Neural progenitor cell (in vitro differentiated cells): ENCODE data around the gene AGXT. TPM values are rescaled to one million over a fixed set of nuclear protein-coding genes. Genes with fewer than 3 reads are reported as not detected.

ENCODE experiments used
- DNase-seq: peaks from one replicate; pipeline ENCODE4 v3.0.0-alpha.2; 2016; ENCODE audit warnings: low spot score
- H2AFZ ChIP-seq: fragments of 200-600 bp; sonication (generic); replicated peaks from 2 replicates; pipeline ENCODE4 v1.6.1; 2016; ENCODE audit warnings: antibody characterized with exemption
- H3F3A ChIP-seq: fragments of 200-600 bp; sonication (generic); 2 replicates; pipeline ENCODE4 v1.6.1; 2016; ENCODE audit warnings: antibody characterized with exemption, low read depth
- H3K27ac ChIP-seq: fragments of 200-600 bp; sonication (generic); 2 replicates; pipeline ENCODE4 v1.5.1; 2016; ENCODE audit warnings: mild to moderate bottlenecking
- H3K27me3 ChIP-seq: fragments of 200-600 bp; sonication (generic); 2 replicates; pipeline ENCODE4 v1.6.1; 2016; ENCODE audit warnings: mild to moderate bottlenecking, moderate library complexity
- H3K36me3 ChIP-seq: fragments of 200-600 bp; sonication (generic); 2 replicates; pipeline ENCODE4 v1.5.1; 2016
- H3K4me1 ChIP-seq: fragments of 200-600 bp; sonication (generic); 2 replicates; pipeline ENCODE4 v1.6.1; 2016; ENCODE audit warnings: mixed run types
- H3K4me2 ChIP-seq: fragments of 200-600 bp; sonication (generic); 2 replicates; pipeline ENCODE4 v1.6.1; 2016
- H3K4me3 ChIP-seq: fragments of 200-600 bp; sonication (generic); 2 replicates; pipeline ENCODE4 v1.5.1; 2016
- H3K79me2 ChIP-seq: fragments of 200-600 bp; sonication (generic); 2 replicates; pipeline ENCODE4 v1.6.1; 2016; ENCODE audit warnings: low read depth
- H3K9ac ChIP-seq: fragments of 200-600 bp; sonication (generic); 2 replicates; pipeline ENCODE4 v1.6.1; 2016
- H3K9me3 ChIP-seq: fragments of 200-600 bp; sonication (generic); 2 replicates; pipeline ENCODE4 v1.5.1; 2016; ENCODE audit warnings: low read depth
- H4K20me1 ChIP-seq: fragments of 200-600 bp; sonication (generic); 2 replicates; pipeline ENCODE4 v1.6.1; 2016; ENCODE audit warnings: low read depth
- H3K27ac Mint-ChIP-seq: 3 replicates; pipeline ENCODE4 v1.8.0; 2021; ENCODE audit warnings: mixed read lengths
- H3K27me3 Mint-ChIP-seq: 2 replicates; pipeline ENCODE4 v1.8.0; 2022; ENCODE audit warnings: low read depth, mild to moderate bottlenecking, inconsistent platforms, moderate library complexity, mixed read lengths; ENCODE audit not compliant: insufficient read depth
- H3K36me3 Mint-ChIP-seq: 3 replicates; pipeline ENCODE4 v1.8.0; 2021; ENCODE audit warnings: mixed read lengths
- H3K4me1 Mint-ChIP-seq: 3 replicates; pipeline ENCODE4 v1.8.0; 2021; ENCODE audit warnings: mixed read lengths
- H3K4me3 Mint-ChIP-seq: 3 replicates; pipeline ENCODE4 v1.8.0; 2021; ENCODE audit warnings: mild to moderate bottlenecking, moderate library complexity, mixed read lengths
- H3K9me3 Mint-ChIP-seq: 3 replicates; pipeline ENCODE4 v1.8.0; 2020; ENCODE audit warnings: mixed read lengths
- CTCF ChIP-seq: fragments of 200-600 bp; sonication (generic); IDR thresholded peaks from 2 replicates; pipeline ENCODE4 v1.5.1; 2017; ENCODE audit warnings: antibody characterized with exemption, mild to moderate bottlenecking
- EZH2 ChIP-seq: fragments of 200-600 bp; sonication (generic); IDR thresholded peaks from 2 replicates; pipeline ENCODE4 v1.6.1; 2017; ENCODE audit warnings: antibody characterized with exemption, mild to moderate bottlenecking, moderate library complexity
- EZH2phosphoT487 ChIP-seq: fragments of 200-600 bp; sonication (generic); IDR thresholded peaks from 2 replicates; pipeline ENCODE4 v1.6.1; 2017; ENCODE audit warnings: antibody characterized with exemption
- total RNA-seq: library from RNA; depleted of rRNA; stranded (reverse); fragments of >200 nt; gene quantifications from 2 replicates; pipeline ENCODE4 v1.2.3, GENCODE V29; 2015; ENCODE audit warnings: low replicate concordance

Gene AGXT
- total RNA-seq, 1 donor from 2014 or later, result not detected

- Histone ChIP-seq H3K4me3 (no peak overlapping the region), H3K79me2 (no peaks in the 10 kb centered on the region), H3K9me3 (no peaks in the 10 kb centered on the region), H3K27ac (no peak overlapping the region), H2AFZ (no peak overlapping the region), H3K9ac (no peak overlapping the region), H3K36me3 (no peaks in the 10 kb centered on the region), H4K20me1 (no peaks in the 10 kb centered on the region), H3K4me1 (peaks cover 12% of the 10 kb centered on the region), H3K27me3 (peaks cover 27% of the 10 kb centered on the region), H3K4me2 (no peak overlapping the region), H3F3A (no peaks in the 10 kb centered on the region)
- no peak overlapping the region for H3K27ac Mint-ChIP-seq
- no peaks in the 10 kb centered on the region for H3K36me3 Mint-ChIP-seq
- no peaks in the 10 kb centered on the region for H3K4me1 Mint-ChIP-seq
- no peak for DNase-seq
- H3K4me3 Mint-ChIP-seq, result no peak overlapping the region
- no peaks in the 10 kb centered on the region for H3K9me3 Mint-ChIP-seq
- TF ChIP-seq EZH2phosphoT487 (no peak), CTCF (peak; percentile 2), EZH2 (no peak)
- H3K27me3 Mint-ChIP-seq, result peaks cover 15% of the 10 kb centered on the region
These were observed 46.3 kb downstream of the AGXT start for GRCh38 chr2:240914645-240915525.

GRCh38 chr2:240915526-240916341, 47.1 kb downstream of the AGXT start:
- Mint-ChIP-seq H3K27me3 (peaks cover 13% of the 10 kb centered on the region), H3K27ac (no peak overlapping the region), H3K4me3 (peak overlapping the region; percentile 59), H3K9me3 (no peaks in the 10 kb centered on the region), H3K4me1 (no peaks in the 10 kb centered on the region), H3K36me3 (no peaks in the 10 kb centered on the region)
- H3K4me2 ChIP-seq, result peak overlapping the region; percentile 72
- no peak overlapping the region for H3K27ac ChIP-seq
- H3K9me3 ChIP-seq, result no peaks in the 10 kb centered on the region
- peaks cover 12% of the 10 kb centered on the region for H3K4me1 ChIP-seq
- H2AFZ ChIP-seq, result no peak overlapping the region
- H3K27me3 ChIP-seq, result peaks cover 27% of the 10 kb centered on the region
- no peaks in the 10 kb centered on the region for H4K20me1 ChIP-seq
- peak overlapping the region; percentile 31 for H3K4me3 ChIP-seq
- H3F3A ChIP-seq, result no peaks in the 10 kb centered on the region
- no peak overlapping the region for H3K9ac ChIP-seq
- TF ChIP-seq CTCF, result no peak
- no peak for TF ChIP-seq EZH2phosphoT487
- TF ChIP-seq EZH2, result no peak
- DNase-seq, result peak; percentile 70
- H3K36me3 ChIP-seq, result no peaks in the 10 kb centered on the region
- no peaks in the 10 kb centered on the region for H3K79me2 ChIP-seq

- Histone ChIP-seq H2AFZ (no peak overlapping the region), H3K4me3 (peak overlapping the region; percentile 31), H3F3A (no peaks in the 10 kb centered on the region), H3K4me2 (peak overlapping the region; percentile 72), H3K27ac (no peak overlapping the region), H3K9me3 (no peaks in the 10 kb centered on the region), H3K4me1 (peaks cover 12% of the 10 kb centered on the region), H3K36me3 (no peaks in the 10 kb centered on the region), H3K79me2 (no peaks in the 10 kb centered on the region), H4K20me1 (no peaks in the 10 kb centered on the region), H3K9ac (no peak overlapping the region), H3K27me3 (peaks cover 27% of the 10 kb centered on the region)
- H3K36me3 Mint-ChIP-seq, result no peaks in the 10 kb centered on the region
- peaks cover 10% of the 10 kb centered on the region for H3K27me3 Mint-ChIP-seq
- peak overlapping the region; percentile 15 for H3K4me3 Mint-ChIP-seq
- no peaks in the 10 kb centered on the region for H3K9me3 Mint-ChIP-seq
- DNase-seq, result peak; percentile 67
- H3K4me1 Mint-ChIP-seq, result no peaks in the 10 kb centered on the region
- TF ChIP-seq EZH2, result no peak
- no peak for TF ChIP-seq CTCF
- TF ChIP-seq EZH2phosphoT487, result no peak
- no peak overlapping the region for H3K27ac Mint-ChIP-seq
These were observed 48.0 kb downstream of the AGXT start for GRCh38 chr2:240916571-240917008.
